Trophoblast cell (in vitro differentiated cells and primary cell): Measurements from ENCODE around the gene CST7.

Source experiments
- DNase-seq, 2 donors: peaks; one replicate each; pipeline ENCODE4 v3.0.0-alpha.2; 2016
- H2AFZ ChIP-seq: 2 replicates; pipeline ENCODE4 v1.6.1; 2013; ENCODE audit warnings: low read length, moderate library complexity, mild to moderate bottlenecking; ENCODE audit not compliant: insufficient read depth, poor library complexity
- H2AK5ac ChIP-seq: 2 replicates; pipeline ENCODE4 v1.6.1; 2013; ENCODE audit warnings: mild to moderate bottlenecking, low read length
- H2BK120ac ChIP-seq: 2 replicates; pipeline ENCODE4 v1.6.1; 2013; ENCODE audit warnings: low read length, mild to moderate bottlenecking, moderate library complexity; ENCODE audit not compliant: insufficient read depth, poor library complexity
- H2BK12ac ChIP-seq: 2 replicates; pipeline ENCODE4 v1.6.1; 2013; ENCODE audit warnings: mild to moderate bottlenecking, low read length, moderate library complexity
- H2BK5ac ChIP-seq: 2 replicates; pipeline ENCODE4 v1.6.1; 2013; ENCODE audit warnings: low read length, low read depth, moderate library complexity, mild to moderate bottlenecking; ENCODE audit not compliant: poor library complexity
- H3K14ac ChIP-seq: 2 replicates; pipeline ENCODE4 v1.6.1; 2013; ENCODE audit warnings: mild to moderate bottlenecking, low read length
- H3K18ac ChIP-seq: 2 replicates; pipeline ENCODE4 v1.6.1; 2013; ENCODE audit warnings: mild to moderate bottlenecking, low read length
- H3K23ac ChIP-seq: 2 replicates; pipeline ENCODE4 v1.6.1; 2013; ENCODE audit warnings: low read length
- H3K27ac ChIP-seq: 2 replicates; pipeline ENCODE4 v1.5.1; 2013; ENCODE audit warnings: low read depth, mild to moderate bottlenecking, inconsistent platforms, low read length, moderate library complexity
- H3K27me3 ChIP-seq: 2 replicates; pipeline ENCODE4 v1.6.1; 2013; ENCODE audit warnings: inconsistent platforms, mild to moderate bottlenecking, low read length, moderate library complexity; ENCODE audit not compliant: insufficient read depth
- H3K36me3 ChIP-seq, 2 experiments: 1 replicate in 1 of 2; 2 replicates in 1 of 2; pipeline ENCODE4 v1.6.1; 2013; ENCODE audit warnings: low read length in 2 of 2, mild to moderate bottlenecking in 2 of 2, moderate library complexity in 1 of 2; ENCODE audit not compliant: insufficient read depth in 2 of 2, control insufficient read depth in 1 of 2
- H3K4ac ChIP-seq: 2 replicates; pipeline ENCODE4 v1.6.1; 2013; ENCODE audit warnings: low read depth, mild to moderate bottlenecking, low read length, moderate library complexity
- H3K4me1 ChIP-seq, 2 experiments: 1 replicate in 1 of 2; 2 replicates in 1 of 2; pipeline ENCODE4 v1.6.1; 2013; ENCODE audit warnings: low read length in 2 of 2, mild to moderate bottlenecking in 2 of 2, moderate library complexity in 1 of 2; ENCODE audit not compliant: insufficient read depth in 2 of 2, control insufficient read depth in 1 of 2
- H3K4me2 ChIP-seq: 2 replicates; pipeline ENCODE4 v1.6.1; 2013; ENCODE audit warnings: inconsistent platforms, mild to moderate bottlenecking, low read length, moderate library complexity
- H3K4me3 ChIP-seq: 2 replicates; pipeline ENCODE4 v1.5.1; 2013; ENCODE audit warnings: mild to moderate bottlenecking, low read depth, low read length, inconsistent platforms
- H3K79me1 ChIP-seq: one replicate; pipeline ENCODE4 v1.6.1; 2013; ENCODE audit warnings: low read length
- H3K79me2 ChIP-seq: 2 replicates; pipeline ENCODE4 v1.6.1; 2013; ENCODE audit warnings: low read length, mild to moderate bottlenecking; ENCODE audit not compliant: control insufficient read depth, insufficient read depth, poor library complexity
- H3K9ac ChIP-seq: 2 replicates; pipeline ENCODE4 v1.6.1; 2013; ENCODE audit warnings: mild to moderate bottlenecking, low read length
- H3K9me3 ChIP-seq: 2 replicates; pipeline ENCODE4 v1.6.1; 2013; ENCODE audit warnings: low read depth, mild to moderate bottlenecking, control low read depth, inconsistent platforms, low read length; ENCODE audit not compliant: insufficient read depth
- H4K12ac ChIP-seq: 2 replicates; pipeline ENCODE4 v1.6.1; 2013; ENCODE audit warnings: low read depth, mild to moderate bottlenecking, low read length, moderate library complexity
- H4K8ac ChIP-seq: 2 replicates; pipeline ENCODE4 v1.6.1; 2013; ENCODE audit warnings: low read depth, mild to moderate bottlenecking, low read length, moderate library complexity
- H4K91ac ChIP-seq: one replicate; pipeline ENCODE4 v1.6.1; 2013; ENCODE audit warnings: low read depth, mild to moderate bottlenecking, low read length, moderate library complexity
- WGBS: extraction: QIAGEN DNeasy Blood & Tissue Kit; methylation state at CpG from one replicate; pipeline ENCODE4 v1.1.7; 2013; ENCODE audit warnings: missing lambda C conversion rate; ENCODE audit not compliant: insufficient read length, insufficient coverage; ENCODE audit errors: extremely low coverage; 5-methylcytosine and 5-hydroxymethylcytosine counted together

The CST7 gene

DNA sequence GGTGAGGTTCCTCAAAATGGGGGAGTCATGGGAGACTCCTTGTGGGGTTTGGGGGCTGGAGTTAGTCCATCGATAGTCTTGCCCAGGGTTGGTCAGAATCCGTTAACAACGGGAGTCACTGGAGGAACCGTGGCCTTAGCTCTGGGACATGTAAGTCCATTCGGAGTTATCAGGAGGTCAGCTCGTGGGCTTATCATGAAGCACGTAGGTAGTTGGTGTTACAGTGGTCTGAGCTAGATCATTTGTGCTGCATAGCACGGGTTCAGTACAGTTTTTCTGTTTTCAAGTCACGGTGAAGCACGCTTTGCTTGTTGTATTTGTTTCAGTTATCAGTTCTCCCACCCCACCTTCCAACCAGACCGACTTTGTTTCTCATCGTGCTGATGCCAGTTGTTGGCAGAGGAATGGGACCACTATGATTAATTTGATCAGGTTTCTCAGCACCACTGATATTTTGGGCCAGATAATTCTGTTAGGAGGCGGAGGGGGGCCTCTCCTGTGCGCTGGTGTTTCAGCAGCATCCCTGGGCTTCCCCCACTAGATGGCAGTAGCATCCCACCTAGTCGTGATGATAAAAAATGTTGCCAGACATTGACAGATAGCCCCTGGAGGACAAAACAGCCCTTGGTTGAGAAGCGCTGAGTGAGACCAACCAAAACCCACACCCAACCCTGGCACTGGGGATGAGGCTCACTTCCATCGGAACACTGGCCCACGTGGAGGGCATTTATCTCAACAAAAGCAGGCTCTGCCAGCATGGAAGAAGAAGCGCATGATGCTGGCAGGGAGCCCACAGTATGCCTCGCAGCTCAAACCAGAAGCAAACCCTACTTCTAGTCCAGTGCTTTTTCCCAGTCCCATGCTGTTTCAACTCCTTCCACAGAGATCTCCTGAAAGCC is 45.6 kb downstream of the CST7 start:
- Histone ChIP-seq H3K4me3 (no peak overlapping the region), H2AFZ (no peak overlapping the region), H2BK12ac (no peak overlapping the region), H2BK120ac (no peak overlapping the region), H3K27me3 (no peaks in the 10 kb centered on the region), H4K8ac (no peak overlapping the region), H3K4me1 (peaks cover 4 to 9% of the 10 kb centered on the region in 2 experiments), H2AK5ac (no peak overlapping the region), H3K27ac (no peak overlapping the region), H3K36me3 (no peaks in the 10 kb centered on the region), H3K79me1 (peaks cover 8% of the 10 kb centered on the region), H4K91ac (no peak overlapping the region), H3K18ac (no peak overlapping the region), H3K14ac (no peak overlapping the region), H4K12ac (no peak overlapping the region), H3K4me2 (no peak overlapping the region), H2BK5ac (no peak overlapping the region), H3K23ac (no peak overlapping the region), H3K79me2 (peaks cover 7% of the 10 kb centered on the region), H3K4ac (no peak overlapping the region), H3K9ac (no peak overlapping the region), H3K9me3 (no peaks in the 10 kb centered on the region)
- peak; percentile 59 to 87 for DNase-seq
- WGBS: no CpG with 5 or more reads among the region's 20 CpGs

DNA sequence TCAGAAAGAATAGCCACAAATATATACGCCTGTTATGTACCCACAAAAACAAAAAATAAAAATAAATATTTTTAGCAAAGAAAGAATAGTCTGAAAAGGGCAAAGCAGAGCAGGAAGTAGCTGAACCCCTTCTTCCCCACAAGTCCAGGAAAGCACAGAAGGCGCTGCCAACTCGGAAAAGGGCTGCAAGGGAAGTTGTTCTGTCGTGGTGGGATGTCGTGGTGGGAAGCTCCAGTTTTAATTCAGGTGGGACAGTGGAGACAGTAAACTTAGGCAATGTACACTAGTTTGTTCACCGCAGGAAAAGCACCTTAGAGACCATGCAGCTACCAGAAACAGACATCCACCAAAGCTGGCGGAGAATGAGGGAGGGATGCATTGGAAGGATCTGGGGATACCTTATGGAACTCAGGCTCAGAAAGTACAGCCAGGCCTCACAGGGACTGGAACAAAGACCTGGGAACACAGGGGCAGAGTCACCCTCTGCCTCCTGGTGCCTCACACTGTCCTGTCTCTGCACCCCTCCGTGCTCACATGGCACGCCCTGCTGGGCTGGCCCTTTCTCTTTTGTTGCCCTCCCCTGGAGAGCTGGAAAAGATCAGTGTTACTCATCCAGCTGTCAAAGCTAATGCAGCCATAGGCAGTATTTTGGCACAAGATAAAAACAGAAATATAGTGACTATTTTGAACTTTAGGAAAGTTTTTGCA is 46.8 kb downstream of the CST7 start:
- no peak overlapping the region for H3K4ac ChIP-seq
- no peak overlapping the region for H3K18ac ChIP-seq
- H3K27ac ChIP-seq: no peak overlapping the region
- no peak overlapping the region for H3K14ac ChIP-seq
- no peak overlapping the region for H2BK5ac ChIP-seq
- DNase-seq: no peak
- no peak overlapping the region for H2BK120ac ChIP-seq
- no peak overlapping the region for H2BK12ac ChIP-seq
- H3K79me1 ChIP-seq: peaks cover 8% of the 10 kb centered on the region
- H4K91ac ChIP-seq: no peak overlapping the region
- H3K23ac ChIP-seq: no peak overlapping the region
- H3K9me3 ChIP-seq: no peaks in the 10 kb centered on the region
- no peak overlapping the region for H3K4me2 ChIP-seq
- peaks cover 7% of the 10 kb centered on the region for H3K79me2 ChIP-seq
- no peak overlapping the region for H4K12ac ChIP-seq
- no peak overlapping the region for H2AK5ac ChIP-seq
- H3K27me3 ChIP-seq: no peaks in the 10 kb centered on the region
- peaks cover 4 to 9% of the 10 kb centered on the region in 2 experiments for H3K4me1 ChIP-seq
- no peak overlapping the region for H3K4me3 ChIP-seq
- no CpG with 5 or more reads among the region's 9 CpGs for WGBS
- H2AFZ ChIP-seq: no peak overlapping the region
- no peak overlapping the region for H4K8ac ChIP-seq
- H3K36me3 ChIP-seq: no peaks in the 10 kb centered on the region
- H3K9ac ChIP-seq: no peak overlapping the region

DNA sequence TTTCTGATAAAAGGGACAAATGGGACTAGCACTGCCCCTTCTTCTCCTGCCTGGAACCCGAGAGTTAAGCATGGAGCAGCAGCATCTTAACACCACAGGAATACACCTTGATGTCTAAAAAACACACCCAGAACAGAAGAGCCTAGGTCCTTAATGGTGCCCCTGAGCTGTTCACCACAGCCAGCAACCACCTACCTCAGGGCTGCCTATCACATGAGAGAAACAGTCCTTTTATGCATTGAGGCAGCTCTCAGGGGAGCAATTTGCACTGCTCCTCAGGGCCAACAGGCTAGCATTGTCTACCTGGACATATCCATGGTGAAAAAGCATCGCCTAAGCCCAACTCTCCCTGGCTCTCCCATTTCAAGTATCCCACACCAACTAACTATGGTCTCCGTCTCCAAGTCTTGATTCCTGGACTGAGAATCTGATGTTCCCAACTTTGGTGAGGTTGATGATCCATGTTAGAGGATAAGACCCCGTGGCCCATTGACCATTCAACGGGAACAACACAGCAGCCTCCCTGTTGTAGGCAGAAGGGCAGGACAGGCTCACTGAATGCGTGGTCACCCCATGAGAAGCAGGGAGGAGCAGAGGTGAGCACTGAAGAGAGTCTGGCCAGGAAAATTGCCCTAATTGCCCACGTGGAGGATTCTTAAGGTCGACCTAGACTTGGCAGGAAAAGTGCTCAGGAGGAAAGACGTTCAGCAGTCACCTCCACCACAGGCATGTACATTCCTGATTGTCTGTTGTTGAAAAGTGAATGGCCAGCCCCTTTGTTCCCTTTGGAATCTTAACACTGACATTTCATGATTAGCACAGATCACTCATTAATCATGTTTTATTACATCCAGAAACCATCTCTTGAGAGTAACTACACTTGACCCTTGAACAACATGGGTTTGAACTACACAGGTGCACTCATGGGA is 47.6 kb downstream of the CST7 start:
- no peaks in the 10 kb centered on the region for H3K27me3 ChIP-seq
- WGBS: no CpG with 5 or more reads among the region's 9 CpGs
- H2BK12ac ChIP-seq: no peak overlapping the region
- H3K4me3 ChIP-seq: no peak overlapping the region
- no peak overlapping the region for H3K4ac ChIP-seq
- DNase-seq: no peak
- H3K14ac ChIP-seq: no peak overlapping the region
- H2BK5ac ChIP-seq: no peak overlapping the region
- H3K79me2 ChIP-seq: peaks cover 7% of the 10 kb centered on the region
- no peaks in the 10 kb centered on the region for H3K36me3 ChIP-seq
- no peak overlapping the region for H4K8ac ChIP-seq
- H4K12ac ChIP-seq: no peak overlapping the region
- no peak overlapping the region for H3K18ac ChIP-seq
- H2AFZ ChIP-seq: no peak overlapping the region
- no peaks in the 10 kb centered on the region for H3K9me3 ChIP-seq
- H3K23ac ChIP-seq: no peak overlapping the region
- peaks cover 4 to 6% of the 10 kb centered on the region in 2 experiments for H3K4me1 ChIP-seq
- no peak overlapping the region for H3K9ac ChIP-seq
- no peak overlapping the region for H3K4me2 ChIP-seq
- no peak overlapping the region for H2BK120ac ChIP-seq
- H3K27ac ChIP-seq: no peak overlapping the region
- H2AK5ac ChIP-seq: no peak overlapping the region
- H4K91ac ChIP-seq: no peak overlapping the region
- peaks cover 8% of the 10 kb centered on the region for H3K79me1 ChIP-seq

DNA sequence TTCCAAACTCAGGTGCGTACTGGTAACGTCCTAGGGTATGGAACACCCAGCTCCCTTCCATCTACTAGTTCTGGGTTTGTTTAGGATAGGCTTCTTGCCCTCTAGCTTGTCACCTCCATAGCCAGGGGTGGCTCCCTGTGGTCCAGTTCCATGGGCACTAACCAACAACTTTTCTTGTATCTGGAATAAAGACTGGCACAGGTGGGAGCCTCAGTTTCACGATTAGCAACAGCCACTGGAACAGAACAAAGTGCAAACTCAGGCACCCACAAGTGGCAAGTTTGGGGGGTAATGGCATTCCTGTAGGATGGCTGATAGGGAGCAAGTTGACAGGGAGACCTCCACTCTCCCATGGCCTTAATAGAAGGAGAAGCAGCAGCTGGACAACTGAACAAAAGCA is 49.1 kb downstream of the CST7 start:
- Histone ChIP-seq H2BK12ac (no peak overlapping the region), H3K9me3 (no peaks in the 10 kb centered on the region), H3K18ac (no peak overlapping the region), H3K27me3 (no peaks in the 10 kb centered on the region), H3K27ac (no peak overlapping the region), H3K79me2 (no peaks in the 10 kb centered on the region), H4K12ac (no peak overlapping the region), H2BK5ac (no peak overlapping the region), H2AK5ac (no peak overlapping the region), H2BK120ac (no peak overlapping the region), H3K79me1 (no peaks in the 10 kb centered on the region), H2AFZ (no peak overlapping the region), H3K4me1 (peaks cover 2 to 3% of the 10 kb centered on the region in 2 experiments), H3K4me3 (no peak overlapping the region), H3K14ac (no peak overlapping the region), H3K36me3 (no peaks in the 10 kb centered on the region), H3K23ac (no peak overlapping the region), H3K4ac (no peak overlapping the region), H3K4me2 (no peak overlapping the region), H4K91ac (no peak overlapping the region), H4K8ac (no peak overlapping the region), H3K9ac (no peak overlapping the region)
- WGBS: no CpG with 5 or more reads among the region's 3 CpGs
- DNase-seq: no peak
